AG09309 (cell line): ENCODE results near the gene PIGL.
"Not testable (repeated sequence)": the region's sequence is repeated elsewhere in the genome, so short reads cannot be mapped to it uniquely, and the experiment has no call there.

Source experiments
- DNase-seq: peaks from one replicate; pipeline ENCODE4 v3.0.0-alpha.2; 2010; ENCODE audit warnings: low read depth
- H3K4me3 ChIP-seq: 2 replicates; pipeline ENCODE4 v1.5.1; 2011; ENCODE audit warnings: mild to moderate bottlenecking, low read depth, low read length, moderate library complexity; ENCODE audit not compliant: control insufficient read depth
- CTCF ChIP-seq: IDR thresholded peaks from 2 replicates; pipeline ENCODE4 v1.5.1; 2011; ENCODE audit warnings: mild to moderate bottlenecking, low read depth, low read length, inconsistent platforms; ENCODE audit not compliant: insufficient read depth, control insufficient read depth; ENCODE audit errors: missing control alignments

Gene PIGL

GRCh38 chr17:16222406-16222805 lies 5.4 kb downstream of the PIGL start:
- DNase-seq: no peak
- no peak for TF ChIP-seq CTCF
- no peak overlapping the region for H3K4me3 ChIP-seq

- not testable (repeated sequence) for DNase-seq, H3K4me3 ChIP-seq
Measured at GRCh38 chr17:16229912-16230561, 13.0 kb downstream of the PIGL start.

GRCh38 chr17:16232391-16232790 lies 15.4 kb downstream of the PIGL start:
- DNase-seq: no peak
- TF ChIP-seq CTCF: no peak
- no peak overlapping the region for H3K4me3 ChIP-seq

GRCh38 chr17:16239931-16240330 lies 22.9 kb downstream of the PIGL start:
- no peak for DNase-seq
- H3K4me3 ChIP-seq: no peak overlapping the region
- TF ChIP-seq CTCF: no peak

- TF ChIP-seq CTCF: no peak
- no peak overlapping the region for H3K4me3 ChIP-seq
Measured at GRCh38 chr17:16241906-16242399, 24.9 kb downstream of the PIGL start.

GRCh38 chr17:16243385-16243784 lies 26.4 kb downstream of the PIGL start:
- no peak for DNase-seq
- TF ChIP-seq CTCF: no peak
- H3K4me3 ChIP-seq: no peak overlapping the region

More at GRCh38 chr17:16241906-16242399, 24.9 kb downstream of the PIGL start:
- DNase-seq: no peak

- no peak for TF ChIP-seq CTCF
- no peak for DNase-seq
- no peak overlapping the region for H3K4me3 ChIP-seq
Measured at GRCh38 chr17:16243801-16244567, 27.0 kb downstream of the PIGL start.
